ENCODE measurements around the gene SPOCK3.

SPOCK3 gene

GRCh38 chr4:166827629-166828028 is 406.7 kb downstream of the SPOCK3 start:
- TF ChIP-seq TEAD4 (IDR thresholded peaks at IDR 0.05) (no peak), EP300 (IDR thresholded peaks at IDR 0.05; ENCODE audit: borderline replicate concordance) (no peak), MAX (IDR thresholded peaks at IDR 0.05) (no peak), EGR1 (IDR thresholded peaks at IDR 0.05) (no peak), NFIC (IDR thresholded peaks at IDR 0.05) (no peak), YY1 (IDR thresholded peaks at IDR 0.05; ENCODE audit: low read depth) (no peak), RAD21 (IDR thresholded peaks at IDR 0.05; ENCODE audit: low read depth) (no peak), USF1 (IDR thresholded peaks at IDR 0.05) (no peak)

- TF ChIP-seq REST (IDR thresholded peaks at IDR 0.05; ENCODE audit: low read depth) = no peak
- no peak for TF ChIP-seq TCF12 (IDR thresholded peaks at IDR 0.05; ENCODE audit: low read depth)
- no peak for TF ChIP-seq FOXM1 (IDR thresholded peaks at IDR 0.05; ENCODE audit: borderline replicate concordance, low read depth)
- TF ChIP-seq EP300 (IDR thresholded peaks at IDR 0.05; ENCODE audit: borderline replicate concordance) = no peak
- TF ChIP-seq EGR1 (IDR thresholded peaks at IDR 0.05) = no peak
- TF ChIP-seq USF1 (IDR thresholded peaks at IDR 0.05) = no peak
- no peak for TF ChIP-seq NFIC (IDR thresholded peaks at IDR 0.05)
- TF ChIP-seq TEAD4 (IDR thresholded peaks at IDR 0.05) = no peak
- no peak for TF ChIP-seq ZBTB7A (IDR thresholded peaks at IDR 0.05; ENCODE audit: low read depth)
- TF ChIP-seq CEBPB (IDR thresholded peaks at IDR 0.05) = no peak
- TF ChIP-seq MAX (IDR thresholded peaks at IDR 0.05) = no peak
- no peak for TF ChIP-seq YY1 (IDR thresholded peaks at IDR 0.05; ENCODE audit: low read depth)
These were observed 407.1 kb downstream of the SPOCK3 start for GRCh38 chr4:166827167-166827566.

GRCh38 chr4:166823848-166824247 is 410.4 kb downstream of the SPOCK3 start:
- no peak for TF ChIP-seq FOXM1 (IDR thresholded peaks at IDR 0.05; ENCODE audit: borderline replicate concordance, low read depth)
- TF ChIP-seq ZBTB7A (IDR thresholded peaks at IDR 0.05; ENCODE audit: low read depth) = no peak
- TF ChIP-seq YY1 (IDR thresholded peaks at IDR 0.05; ENCODE audit: low read depth) = no peak
- TF ChIP-seq CREB1 (IDR thresholded peaks at IDR 0.05; ENCODE audit: low read depth) = no peak
- no peak for TF ChIP-seq USF1 (IDR thresholded peaks at IDR 0.05)
- no peak for TF ChIP-seq NFIC (IDR thresholded peaks at IDR 0.05)
- TF ChIP-seq TEAD4 (IDR thresholded peaks at IDR 0.05) = no peak
- TF ChIP-seq REST (IDR thresholded peaks at IDR 0.05; ENCODE audit: low read depth) = no peak
- no peak for TF ChIP-seq TAF1 (IDR thresholded peaks at IDR 0.05; ENCODE audit: low read depth)
- TF ChIP-seq CEBPB (IDR thresholded peaks at IDR 0.05) = no peak
- no peak for TF ChIP-seq MAX (IDR thresholded peaks at IDR 0.05)

GRCh38 chr4:166823126-166823525 is 411.2 kb downstream of the SPOCK3 start:
- TF ChIP-seq TCF12 (IDR thresholded peaks at IDR 0.05; ENCODE audit: low read depth) = no peak
- TF ChIP-seq NFIC (IDR thresholded peaks at IDR 0.05) = no peak
- no peak for TF ChIP-seq YY1 (IDR thresholded peaks at IDR 0.05; ENCODE audit: low read depth)
- no peak for TF ChIP-seq ZBTB7A (IDR thresholded peaks at IDR 0.05; ENCODE audit: low read depth)
- TF ChIP-seq EGR1 (IDR thresholded peaks at IDR 0.05) = no peak
- TF ChIP-seq FOXM1 (IDR thresholded peaks at IDR 0.05; ENCODE audit: borderline replicate concordance, low read depth) = no peak
- TF ChIP-seq EP300 (IDR thresholded peaks at IDR 0.05; ENCODE audit: borderline replicate concordance) = no peak
- no peak for TF ChIP-seq RAD21 (IDR thresholded peaks at IDR 0.05; ENCODE audit: low read depth)
- no peak for TF ChIP-seq REST (IDR thresholded peaks at IDR 0.05; ENCODE audit: low read depth)
- no peak for TF ChIP-seq MAX (IDR thresholded peaks at IDR 0.05)
- no peak for TF ChIP-seq CREB1 (IDR thresholded peaks at IDR 0.05; ENCODE audit: low read depth)
- TF ChIP-seq TAF1 (IDR thresholded peaks at IDR 0.05; ENCODE audit: low read depth) = no peak
- no peak for TF ChIP-seq CEBPB (IDR thresholded peaks at IDR 0.05)
- TF ChIP-seq USF1 (IDR thresholded peaks at IDR 0.05) = no peak
